Stimulated activated CD4-positive, alpha-beta T cell treated with anti-CD3 and anti-CD28 coated beads, Interleukin-1b, Interleukin-23, amount 100 ng/mL, for 24 hours (primary cell): ENCODE measurements around the gene MED27.

Experiments used
- DNase-seq, 4 experiments: peaks; one replicate each; pipeline ENCODE4 v3.0.0-alpha.2; 2020; ENCODE audit warnings: low read depth in 4 of 4, low spot score in 1 of 4

Gene MED27, protein sequence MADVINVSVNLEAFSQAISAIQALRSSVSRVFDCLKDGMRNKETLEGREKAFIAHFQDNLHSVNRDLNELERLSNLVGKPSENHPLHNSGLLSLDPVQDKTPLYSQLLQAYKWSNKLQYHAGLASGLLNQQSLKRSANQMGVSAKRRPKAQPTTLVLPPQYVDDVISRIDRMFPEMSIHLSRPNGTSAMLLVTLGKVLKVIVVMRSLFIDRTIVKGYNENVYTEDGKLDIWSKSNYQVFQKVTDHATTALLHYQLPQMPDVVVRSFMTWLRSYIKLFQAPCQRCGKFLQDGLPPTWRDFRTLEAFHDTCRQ

DNA sequence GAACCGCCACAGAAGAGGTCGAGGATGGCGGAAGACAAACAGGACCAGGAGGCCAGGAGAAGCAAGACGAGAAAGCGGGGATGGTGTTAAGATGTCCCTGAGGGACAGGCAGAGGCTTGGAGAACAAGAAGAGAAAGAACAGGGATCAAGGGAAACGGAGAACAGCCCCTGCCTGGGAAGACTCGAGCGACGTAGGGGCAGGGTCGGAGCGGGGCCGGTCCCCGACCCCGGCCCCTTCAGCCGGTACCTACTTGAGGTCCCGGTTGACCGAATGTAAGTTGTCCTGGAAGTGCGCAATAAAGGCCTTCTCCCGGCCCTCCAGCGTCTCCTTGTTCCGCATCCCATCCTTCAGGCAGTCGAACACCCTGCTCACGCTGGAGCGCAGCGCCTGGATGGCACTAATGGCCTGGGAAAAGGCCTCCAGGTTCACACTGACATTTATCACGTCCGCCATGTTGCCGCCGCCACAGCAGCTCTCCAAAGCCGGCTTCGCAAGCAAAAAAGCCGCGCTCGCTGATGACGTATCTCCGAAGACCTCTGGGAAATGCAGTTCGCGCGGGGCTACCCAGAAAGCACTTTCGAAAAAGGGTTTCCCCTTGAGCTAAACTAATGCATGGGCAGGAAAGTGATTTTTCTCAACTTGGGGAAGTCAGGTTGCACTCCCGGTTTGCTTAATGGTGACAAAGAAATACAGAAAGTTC lies at the start of gene MED27:
MED27 (minus strand) TSS at position 477 of the 701 bp plus-strand sequence; CDS start at position 454, 23 bp downstream.
- peak; percentile 87 to 94 (median 90) for DNase-seq

DNA sequence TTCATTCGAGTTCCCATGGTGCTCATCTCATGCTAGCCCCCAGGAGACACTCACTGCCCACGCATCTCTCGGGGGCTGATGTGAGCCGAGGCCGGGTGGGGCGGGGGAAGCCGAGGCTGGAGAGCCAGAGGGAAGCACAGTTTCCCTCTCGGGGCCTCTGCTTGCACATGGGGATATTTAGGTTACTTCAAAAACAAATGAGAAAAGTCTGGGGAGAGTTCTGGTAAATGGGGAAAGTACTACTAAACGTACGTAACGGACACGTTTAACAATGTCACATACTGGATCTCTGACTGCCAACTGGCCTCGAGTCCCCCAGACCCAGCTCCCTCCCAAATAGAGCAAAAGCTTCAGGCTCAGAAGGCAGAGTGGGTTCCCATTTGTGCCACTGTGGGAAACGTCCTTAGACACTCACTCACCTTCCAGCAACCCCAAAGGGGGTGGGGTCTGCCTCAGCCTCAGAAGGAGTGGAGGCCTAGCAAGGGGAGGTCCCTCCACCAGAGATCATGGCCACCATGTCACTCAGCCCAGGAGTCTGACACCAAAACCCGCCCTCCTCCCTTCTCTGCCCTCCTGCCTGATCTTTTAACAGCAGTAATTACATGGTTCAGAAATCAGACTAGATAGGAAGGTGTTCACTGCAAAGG lies 48.3 kb upstream of the MED27 start:
- DNase-seq: no peak

DNA sequence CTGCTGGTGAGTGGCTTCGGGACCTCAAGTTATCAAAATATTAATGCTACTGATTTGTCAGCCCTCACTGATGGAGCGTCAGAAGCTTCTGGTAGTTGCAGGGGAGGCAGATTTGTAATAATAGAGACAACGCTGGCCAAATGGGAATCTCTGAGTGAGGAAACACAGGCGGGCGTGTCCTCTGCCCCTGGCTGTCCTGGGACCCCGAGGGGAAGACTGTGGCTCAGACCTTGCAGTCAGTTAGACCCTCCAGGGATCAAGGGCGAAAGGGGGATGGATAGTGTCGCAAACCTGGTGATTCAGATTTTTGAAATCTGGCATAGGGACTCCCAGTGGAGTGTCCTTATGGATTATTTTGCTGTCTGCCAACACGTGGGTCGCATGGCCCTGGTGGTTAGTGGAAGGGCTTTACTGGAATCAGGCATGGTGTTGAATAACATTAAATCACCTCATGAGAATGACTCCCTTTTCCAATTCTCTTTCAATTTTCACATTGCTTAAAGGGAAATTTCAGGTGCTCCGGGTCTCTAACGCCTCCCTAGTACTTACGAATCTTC lies 47.1 kb upstream of the MED27 start:
- DNase-seq: no peak

DNA sequence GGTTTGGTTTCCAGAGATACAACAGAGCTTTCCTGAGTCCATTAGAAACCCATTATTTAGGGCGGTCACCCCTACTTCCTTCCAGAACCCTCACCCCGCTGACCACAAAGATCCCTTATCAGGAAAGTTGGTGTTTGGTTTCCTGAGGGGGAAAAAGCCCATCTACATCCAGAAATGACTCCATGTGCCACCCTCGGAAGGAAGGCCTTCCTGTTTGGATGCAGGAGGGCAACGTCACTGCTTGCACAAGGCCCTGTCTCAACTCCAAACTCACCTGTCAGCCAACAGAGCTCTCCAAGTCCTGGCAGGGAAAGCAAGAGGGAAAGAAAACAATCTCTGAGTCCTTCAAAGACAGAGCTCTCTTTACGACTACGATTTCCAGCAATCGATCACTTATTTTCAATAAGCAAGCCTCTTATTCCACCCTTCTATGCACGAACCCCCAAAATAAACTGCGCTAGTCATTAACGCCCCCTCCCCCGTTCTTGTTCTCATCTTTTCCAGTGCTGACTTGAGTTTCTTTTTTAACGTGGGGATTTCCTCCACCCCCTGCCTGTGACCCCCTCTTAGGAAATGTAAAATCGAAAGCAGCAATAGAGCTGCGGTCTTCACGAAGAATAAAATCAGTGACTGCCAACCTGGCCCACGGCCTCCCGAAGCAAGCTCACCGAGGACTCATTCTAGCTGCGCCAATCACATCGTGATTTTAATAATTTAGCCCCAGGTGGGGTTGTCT lies 46.4 kb upstream of the MED27 start:
- peak in 1 of 4 experiments; percentile 7 for DNase-seq

DNA sequence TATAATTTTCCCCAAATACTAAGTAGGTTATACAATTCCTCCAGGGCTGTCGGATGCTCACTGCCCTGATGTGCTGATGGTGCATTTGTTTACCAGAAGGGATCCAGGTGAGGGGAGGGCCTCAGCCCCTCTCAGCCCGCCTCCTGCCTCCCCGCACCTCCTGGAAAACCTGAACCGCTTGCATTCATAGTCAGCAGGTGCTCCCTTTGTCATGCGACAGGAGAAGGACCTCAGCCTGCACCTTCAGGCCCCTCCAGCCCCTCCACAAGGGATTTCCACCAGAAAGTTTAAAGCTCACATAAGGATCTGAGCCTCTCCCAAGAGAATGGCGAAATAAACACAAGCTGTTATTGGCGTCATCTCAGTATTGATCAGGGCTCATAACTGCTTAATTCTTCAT lies 45.7 kb upstream of the MED27 start:
- DNase-seq: no peak

DNA sequence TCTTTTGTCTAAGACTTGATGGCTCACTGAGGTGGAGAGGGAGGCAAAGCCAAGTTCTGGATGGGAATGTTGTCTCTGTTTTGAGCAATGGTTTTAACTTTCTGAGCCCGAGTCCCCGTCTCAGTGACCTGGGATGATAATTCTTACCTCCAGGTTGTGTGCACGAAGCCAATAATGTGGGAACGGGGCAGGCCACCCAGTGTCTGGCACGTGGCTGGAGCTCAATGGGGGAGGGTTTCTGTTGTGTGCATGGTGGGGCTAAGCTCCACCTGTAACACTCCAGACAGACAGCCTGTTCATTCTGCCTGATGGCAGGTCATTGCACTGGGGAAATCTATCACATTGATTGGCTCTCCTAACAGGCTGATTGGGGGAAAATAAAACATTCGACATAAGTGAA lies 45.1 kb upstream of the MED27 start:
- no peak for DNase-seq

DNA sequence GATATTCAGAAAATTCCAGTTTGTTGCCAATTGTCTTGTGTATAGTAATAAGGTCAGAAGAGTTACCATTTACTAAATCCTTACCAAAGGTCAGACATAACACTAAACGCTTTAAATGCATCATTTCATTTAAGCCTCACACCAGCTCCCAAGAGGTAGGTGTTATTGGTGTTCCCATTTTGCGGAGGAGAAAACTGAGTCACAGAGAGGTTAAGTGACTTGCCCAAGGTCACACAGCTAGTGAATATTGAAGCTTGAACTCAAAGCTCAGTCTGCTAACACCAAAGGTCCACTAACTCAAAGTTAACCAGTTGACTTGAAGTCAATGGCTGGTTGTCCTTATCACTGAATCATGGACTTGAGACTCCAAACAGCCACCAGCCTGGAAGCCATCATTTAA lies 41.4 kb upstream of the MED27 start:
- DNase-seq: no peak

DNA sequence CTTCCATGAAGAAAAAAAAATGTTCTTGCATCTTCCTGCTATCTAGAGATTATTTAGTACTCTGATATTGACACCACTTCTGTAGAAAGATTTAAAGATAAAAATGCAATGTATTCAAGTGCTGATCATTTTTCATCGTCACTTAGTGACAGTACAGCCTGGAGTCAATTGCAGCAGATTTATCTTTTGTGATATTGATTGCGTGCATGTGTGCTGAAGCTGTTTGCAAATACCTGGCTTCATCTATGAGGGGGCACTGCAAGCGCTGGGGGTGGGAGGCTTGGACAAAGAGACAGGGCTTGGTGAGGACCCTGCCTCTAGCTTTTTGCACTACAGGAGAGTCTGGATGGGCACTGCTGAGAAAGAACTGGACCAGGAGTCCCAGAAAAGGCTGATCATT lies 38.0 kb upstream of the MED27 start:
- DNase-seq: no peak

DNA sequence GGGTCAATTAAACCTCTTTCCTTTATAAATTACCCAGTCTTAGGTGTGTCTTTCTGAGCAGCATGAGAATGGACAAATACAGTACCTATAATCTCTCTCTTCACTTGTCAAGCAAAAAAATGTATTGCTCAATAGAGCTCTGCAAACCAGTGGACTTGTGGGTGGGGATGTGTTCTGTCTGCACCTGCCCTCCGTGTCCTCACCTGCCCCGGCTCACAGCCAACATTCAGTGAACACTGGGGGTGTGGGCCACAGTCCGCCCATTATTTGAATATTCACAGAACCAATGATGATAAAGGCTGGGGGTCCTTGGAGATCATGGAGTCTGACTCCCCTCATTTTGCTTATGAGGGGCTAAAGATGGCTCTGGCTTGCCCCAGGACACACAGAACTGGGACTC lies 36.9 kb upstream of the MED27 start:
- no peak for DNase-seq

DNA sequence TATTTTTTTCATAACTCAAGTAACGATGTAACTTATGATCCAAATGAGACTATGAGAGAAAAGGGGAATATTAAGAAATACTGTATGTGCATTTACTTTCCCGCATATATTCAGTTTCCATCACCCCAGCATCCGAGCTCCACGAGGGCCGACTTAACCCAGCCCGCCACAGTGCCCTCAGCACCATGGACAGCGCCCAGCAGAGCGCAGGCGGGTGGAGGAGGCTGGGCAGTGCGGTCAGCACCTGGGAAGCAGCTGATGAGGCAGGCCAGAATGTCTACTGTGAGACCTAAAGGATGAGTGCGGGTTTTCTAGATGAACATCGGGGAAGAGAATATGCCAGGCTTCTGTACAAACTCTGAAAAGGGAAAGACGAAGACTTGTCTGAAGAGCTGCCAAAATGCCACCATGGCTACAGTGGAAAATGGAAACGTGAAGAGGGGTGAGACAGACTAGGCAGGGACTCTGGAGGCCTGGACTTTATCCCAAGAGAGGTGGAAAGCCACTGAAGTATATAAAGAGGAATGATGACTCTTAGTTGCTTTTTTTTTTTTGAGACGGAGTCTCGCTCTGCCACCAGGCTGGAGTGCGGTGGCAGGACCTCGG lies 34.5 kb upstream of the MED27 start:
- DNase-seq: peak in 2 of 4 experiments; percentile 13 to 21

DNA sequence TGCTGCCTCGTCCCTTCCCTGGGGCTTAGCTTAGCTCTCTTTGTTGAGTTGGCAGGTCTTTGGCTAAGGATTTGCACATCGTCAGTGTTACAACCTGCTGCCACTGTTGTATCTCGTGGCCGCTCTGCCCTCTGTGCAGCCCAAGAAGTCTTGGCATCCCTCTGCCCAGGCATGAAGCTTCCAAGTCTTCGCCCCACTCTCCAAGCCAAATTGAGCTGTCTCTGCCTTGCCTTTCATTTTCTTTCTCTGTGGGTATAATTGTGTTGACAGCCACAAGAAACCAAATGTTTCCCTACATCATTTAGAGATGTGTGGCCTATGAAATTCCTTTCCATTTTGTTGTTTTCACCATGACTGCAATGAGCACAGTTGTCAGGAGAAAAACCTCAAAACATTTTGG lies 29.6 kb upstream of the MED27 start:
- DNase-seq: no peak

DNA sequence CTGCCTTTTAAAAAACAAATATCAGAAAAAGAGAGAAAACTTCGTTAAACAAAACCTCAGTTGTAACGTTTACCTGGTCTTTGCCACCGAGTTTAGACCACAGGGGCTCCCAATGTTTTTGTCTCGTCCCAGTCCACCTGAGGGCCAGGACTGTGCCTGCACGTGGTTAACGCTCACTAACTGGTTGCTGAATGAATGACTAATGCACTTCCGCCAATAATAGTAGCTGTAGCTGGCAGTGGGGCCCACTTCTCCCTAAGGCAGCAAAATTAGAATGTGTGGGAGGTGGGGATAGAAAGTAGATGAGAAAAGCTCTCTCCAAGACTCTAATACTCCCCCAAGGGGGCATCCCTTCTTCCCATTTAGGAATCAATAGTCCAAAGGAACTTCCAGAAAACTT lies 29.1 kb upstream of the MED27 start:
- DNase-seq: no peak

DNA sequence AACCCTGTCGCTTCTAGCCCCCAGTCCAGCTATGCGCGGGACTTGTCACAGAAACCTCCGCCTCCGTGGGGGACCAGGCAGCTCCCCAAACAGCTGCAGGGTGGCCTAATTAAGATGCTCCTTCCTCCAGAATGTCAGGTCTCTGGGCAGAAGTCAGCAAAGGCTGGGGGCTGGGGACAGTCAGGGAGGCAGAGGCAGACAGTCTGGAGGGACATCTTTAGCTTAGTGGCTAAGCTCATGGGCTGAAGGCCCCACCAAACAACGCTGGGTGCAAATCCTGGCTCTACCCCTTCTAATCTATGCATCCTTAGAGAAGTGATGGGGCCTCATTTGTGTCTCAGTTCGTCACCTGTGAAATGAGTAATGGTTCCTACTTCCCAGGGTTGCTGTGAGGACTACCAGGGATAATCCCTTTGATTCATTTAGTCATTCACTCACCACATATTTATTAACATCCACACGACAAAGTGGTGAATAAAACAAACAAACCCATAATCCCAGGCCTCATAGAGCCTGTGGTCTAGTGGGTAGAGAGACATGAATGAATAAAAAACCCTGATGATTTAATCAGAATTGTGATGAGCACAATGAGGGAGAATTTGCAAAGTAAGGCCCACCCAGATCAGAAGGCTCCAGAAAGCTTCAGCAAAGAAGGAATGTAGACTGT lies 20.2 kb upstream of the MED27 start:
- DNase-seq: no peak

DNA sequence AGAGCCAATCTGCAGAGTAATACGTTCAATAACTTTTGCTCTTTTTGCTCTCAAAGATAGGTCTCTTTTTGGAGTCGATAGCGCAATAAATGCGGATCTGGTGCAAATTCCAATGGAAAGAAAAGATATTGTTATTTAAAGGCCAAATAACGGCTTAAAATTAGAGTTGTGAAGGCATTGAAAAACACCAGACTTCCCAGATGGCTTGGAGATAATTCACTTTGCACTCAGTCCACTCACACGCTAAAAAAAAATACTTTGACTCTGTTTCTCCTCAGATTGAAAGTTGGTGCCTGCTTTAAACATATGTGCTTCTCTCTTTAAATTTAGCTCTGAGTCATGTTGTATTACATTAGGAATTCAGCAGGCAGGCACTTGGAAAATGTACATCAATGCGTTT lies 19.5 kb upstream of the MED27 start:
- no peak for DNase-seq

DNA sequence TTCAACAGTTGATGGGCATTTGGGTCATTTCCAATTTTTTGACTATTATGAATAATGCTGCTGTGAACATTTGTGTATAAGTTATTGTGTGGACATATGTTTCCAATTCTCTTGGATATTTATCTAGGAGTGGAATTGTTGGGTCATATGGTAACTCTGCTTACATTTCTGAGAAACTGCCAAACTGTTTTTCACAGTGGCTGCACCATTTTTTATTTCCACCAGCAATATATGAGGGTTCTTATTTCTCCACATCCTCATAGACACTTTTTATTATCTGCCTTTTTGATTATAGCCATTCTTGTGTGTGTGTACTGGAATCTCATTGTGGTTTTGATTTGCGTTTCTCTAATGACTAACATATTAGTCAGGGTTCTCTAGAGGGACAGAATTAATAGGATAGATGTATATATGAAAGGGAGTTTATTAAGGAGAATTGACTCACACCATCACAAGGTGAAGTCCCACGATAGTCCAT lies 14.7 kb upstream of the MED27 start:
- DNase-seq: no peak

DNA sequence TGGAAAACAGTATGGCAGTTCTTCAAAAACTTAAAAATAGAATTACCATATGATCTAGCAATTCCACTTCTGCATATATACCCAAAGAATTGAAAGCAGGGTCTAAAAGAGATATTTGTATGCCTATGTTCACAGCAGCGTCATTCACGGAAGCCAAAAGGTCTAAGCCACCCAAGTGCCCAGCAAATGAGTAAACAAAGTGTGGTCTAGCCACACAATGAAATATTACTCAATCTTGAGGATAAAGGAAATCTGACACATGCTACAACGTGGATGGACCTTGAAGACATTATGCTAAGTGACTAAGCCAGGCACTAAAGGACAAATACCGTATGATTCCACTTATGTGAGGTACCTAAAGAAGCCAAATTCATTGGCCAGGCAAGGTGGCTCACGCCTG lies 11.1 kb upstream of the MED27 start:
- DNase-seq: no peak

DNA sequence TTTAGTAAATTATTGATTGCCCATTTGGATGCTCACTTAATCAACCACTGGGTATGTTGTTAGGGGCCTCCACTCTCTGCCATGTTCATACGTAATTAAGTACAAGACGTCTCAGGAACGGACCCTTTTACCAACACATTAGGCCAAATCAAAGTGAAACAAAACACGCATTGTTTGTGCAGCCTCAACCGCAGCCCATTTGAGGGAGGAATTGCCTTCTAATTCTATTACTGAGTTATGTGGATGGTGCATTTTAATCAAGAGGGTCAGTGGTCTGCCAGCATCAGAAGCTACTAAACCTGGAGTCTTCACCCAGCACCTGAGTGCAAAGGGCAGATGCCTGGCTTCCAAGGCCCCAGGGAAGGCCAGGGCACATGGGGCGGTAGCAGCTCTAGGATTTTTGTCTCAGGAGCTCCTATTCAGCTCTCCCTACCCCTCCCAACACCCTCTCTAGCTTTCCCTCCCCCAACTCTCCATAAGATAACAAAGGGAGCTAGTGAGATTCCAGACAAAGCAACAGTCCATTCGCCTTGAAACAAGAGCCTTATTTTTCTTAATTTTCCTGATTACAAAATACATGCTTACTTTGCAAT lies 7.9 kb upstream of the MED27 start:
- no peak for DNase-seq

DNA sequence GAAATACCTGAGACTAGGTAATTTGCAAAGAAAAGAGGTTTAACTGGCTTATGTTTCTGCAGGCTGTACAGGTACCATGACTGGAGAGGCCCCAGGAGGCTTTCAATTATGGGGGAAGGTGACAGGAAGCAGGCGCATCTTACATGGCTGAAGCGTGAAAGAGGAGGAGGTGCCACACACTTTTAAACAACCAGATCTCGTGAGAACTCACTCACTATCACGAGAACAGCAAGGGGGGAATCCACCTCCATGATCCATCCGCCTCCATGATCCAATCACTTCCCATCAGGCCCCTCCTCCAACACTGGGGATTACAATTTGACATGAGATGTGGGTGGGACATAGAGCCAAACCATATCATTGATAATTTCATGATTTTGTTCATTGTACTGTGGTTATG lies 2.5 kb upstream of the MED27 start:
- DNase-seq: no peak

DNA sequence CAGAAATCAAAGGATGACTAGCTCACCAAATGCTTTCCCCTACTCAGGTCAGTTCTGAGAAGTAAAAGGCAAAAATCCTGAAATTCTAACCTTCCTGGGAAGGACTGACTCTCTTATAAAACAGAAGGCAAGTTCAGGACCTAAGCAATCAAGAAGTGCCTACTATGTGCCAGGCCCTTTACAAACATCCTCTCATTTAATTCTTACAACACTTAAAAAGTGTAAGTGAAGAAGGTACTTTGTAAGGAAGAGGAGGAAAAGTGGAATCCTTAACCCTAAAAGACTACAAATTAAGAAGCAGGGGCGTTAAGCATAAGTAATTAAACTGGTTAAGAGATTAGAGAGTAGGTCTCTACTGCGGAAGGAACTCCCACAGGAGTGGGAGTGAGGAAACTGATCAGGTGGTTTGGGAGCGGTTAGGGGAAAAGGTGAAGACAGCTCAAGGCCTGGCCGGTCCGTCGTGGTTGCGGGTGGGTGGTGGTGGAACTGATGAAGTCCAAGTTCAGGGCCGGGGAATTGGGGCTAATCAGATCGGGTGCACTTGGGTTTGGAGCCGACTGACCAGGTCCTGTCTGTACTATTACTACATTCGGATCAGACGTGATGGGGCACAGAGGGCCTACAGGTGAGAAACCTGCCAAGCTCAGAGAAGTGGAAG lies 839 bp downstream of the MED27 start:
- DNase-seq: no peak
